Rectal smooth muscle tissue (tissue), 1 donor: ENCODE data around the gene TNKS1BP1.

Experiments used
- H3K27ac ChIP-seq: one replicate; pipeline ENCODE4 v1.7.0; 2013; ENCODE audit warnings: low read depth, low read length, inconsistent platforms
- H3K27me3 ChIP-seq: one replicate; pipeline ENCODE4 v1.7.0; 2013; ENCODE audit warnings: low read length; ENCODE audit not compliant: control insufficient read depth, insufficient read depth
- H3K36me3 ChIP-seq: one replicate; pipeline ENCODE4 v1.7.0; 2013; ENCODE audit warnings: low read length; ENCODE audit not compliant: control insufficient read depth, insufficient read depth
- H3K4me1 ChIP-seq: one replicate; pipeline ENCODE4 v1.7.0; 2013; ENCODE audit warnings: low read length; ENCODE audit not compliant: control insufficient read depth, insufficient read depth
- H3K4me3 ChIP-seq: one replicate; pipeline ENCODE4 v1.7.0; 2013; ENCODE audit warnings: low read length
- H3K9ac ChIP-seq: one replicate; pipeline ENCODE4 v1.7.0; 2013; ENCODE audit warnings: low read length

The TNKS1BP1 gene

GRCh38 chr11:57349491-57350274 lies 24.9 kb upstream of the TNKS1BP1 start:
- Histone ChIP-seq H3K36me3 (no peaks in the 10 kb centered on the region), H3K9ac (no peak overlapping the region), H3K27ac (no peak overlapping the region), H3K4me1 (no peaks in the 10 kb centered on the region), H3K27me3 (no peaks in the 10 kb centered on the region), H3K4me3 (no peak overlapping the region)

DNA sequence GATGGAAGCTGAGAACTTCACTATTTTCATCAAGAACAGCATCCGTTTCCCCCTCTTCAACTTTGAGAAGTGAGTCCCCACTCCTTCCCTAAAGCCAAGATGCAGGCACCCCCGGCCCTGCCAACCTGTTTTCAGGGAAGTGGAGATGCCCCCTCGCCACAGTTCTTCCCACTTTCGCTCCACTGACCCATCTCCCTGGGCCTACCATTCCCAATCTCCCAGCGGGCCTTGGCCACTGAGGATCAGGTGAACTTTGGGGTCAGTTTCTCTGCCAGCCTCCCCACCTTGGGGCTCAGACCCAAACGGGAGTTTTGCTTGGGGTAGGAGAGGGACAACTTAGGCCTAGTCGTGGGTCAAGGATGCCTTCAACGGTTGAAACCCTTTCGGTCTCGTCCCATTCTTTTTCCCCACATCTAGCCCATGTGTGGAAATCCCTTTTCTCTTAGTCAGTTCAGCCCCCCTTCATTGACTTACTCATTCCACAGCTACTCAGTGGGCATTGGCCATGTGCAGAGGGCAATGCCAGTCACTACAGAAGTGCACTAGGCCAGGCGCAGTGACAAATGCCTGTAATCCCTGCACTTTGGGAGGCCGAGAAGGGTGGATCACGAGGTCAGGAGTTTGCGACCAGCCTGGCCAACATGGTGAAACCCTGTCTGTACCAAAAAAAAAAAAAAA lies 24.0 kb upstream of the TNKS1BP1 start:
- Histone ChIP-seq H3K4me3 (no peak overlapping the region), H3K9ac (no peak overlapping the region), H3K27me3 (no peaks in the 10 kb centered on the region), H3K27ac (no peak overlapping the region), H3K4me1 (no peaks in the 10 kb centered on the region), H3K36me3 (no peaks in the 10 kb centered on the region)

- H3K36me3 ChIP-seq, result no peaks in the 10 kb centered on the region
These were observed 23.3 kb upstream of the TNKS1BP1 start for GRCh38 chr11:57348052-57348451.

GRCh38 chr11:57347336-57347735 lies 22.6 kb upstream of the TNKS1BP1 start:
- Histone ChIP-seq H3K4me1 (no peaks in the 10 kb centered on the region), H3K36me3 (no peaks in the 10 kb centered on the region), H3K4me3 (no peak overlapping the region), H3K9ac (no peak overlapping the region), H3K27me3 (no peaks in the 10 kb centered on the region), H3K27ac (no peak overlapping the region)

More at GRCh38 chr11:57348052-57348451, 23.3 kb upstream of the TNKS1BP1 start:
- Histone ChIP-seq H3K27me3 (no peaks in the 10 kb centered on the region), H3K9ac (no peak overlapping the region), H3K4me3 (no peak overlapping the region), H3K4me1 (no peaks in the 10 kb centered on the region), H3K27ac (no peak overlapping the region)

GRCh38 chr11:57345555-57346211 lies 20.9 kb upstream of the TNKS1BP1 start:
- H3K9ac ChIP-seq, result no peak overlapping the region
- no peak overlapping the region for H3K27ac ChIP-seq
- H3K4me3 ChIP-seq, result no peak overlapping the region
- no peaks in the 10 kb centered on the region for H3K27me3 ChIP-seq
- no peaks in the 10 kb centered on the region for H3K4me1 ChIP-seq
- no peaks in the 10 kb centered on the region for H3K36me3 ChIP-seq

GRCh38 chr11:57344826-57345225 lies 20.1 kb upstream of the TNKS1BP1 start:
- H3K27me3 ChIP-seq, result no peaks in the 10 kb centered on the region
- no peak overlapping the region for H3K27ac ChIP-seq
- H3K4me1 ChIP-seq, result no peaks in the 10 kb centered on the region
- H3K36me3 ChIP-seq, result no peaks in the 10 kb centered on the region
- H3K4me3 ChIP-seq, result no peak overlapping the region
- H3K9ac ChIP-seq, result no peak overlapping the region

DNA sequence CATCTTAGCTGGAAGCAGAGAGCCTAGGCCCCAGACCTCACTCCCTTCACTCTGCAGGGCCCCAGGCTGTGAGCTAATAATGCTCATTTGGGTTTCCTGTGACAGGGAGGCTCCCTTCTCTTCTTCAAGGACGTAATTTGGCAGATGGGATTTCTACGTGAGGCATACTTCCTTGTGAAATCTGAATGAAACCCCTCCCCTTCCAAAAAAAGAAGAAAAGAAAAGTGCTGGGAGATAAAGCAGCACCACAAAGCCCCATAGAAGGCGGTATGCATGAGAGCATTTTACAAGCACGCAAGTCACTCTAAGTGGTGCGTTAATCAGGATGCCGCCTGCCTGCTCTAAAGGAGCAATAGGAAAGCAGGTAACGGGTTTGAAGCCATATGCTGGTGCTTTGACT lies 19.1 kb upstream of the TNKS1BP1 start:
- no peak overlapping the region for H3K27ac ChIP-seq
- no peak overlapping the region for H3K4me3 ChIP-seq
- H3K4me1 ChIP-seq, result no peaks in the 10 kb centered on the region
- no peak overlapping the region for H3K9ac ChIP-seq
- H3K36me3 ChIP-seq, result no peaks in the 10 kb centered on the region
- no peaks in the 10 kb centered on the region for H3K27me3 ChIP-seq

DNA sequence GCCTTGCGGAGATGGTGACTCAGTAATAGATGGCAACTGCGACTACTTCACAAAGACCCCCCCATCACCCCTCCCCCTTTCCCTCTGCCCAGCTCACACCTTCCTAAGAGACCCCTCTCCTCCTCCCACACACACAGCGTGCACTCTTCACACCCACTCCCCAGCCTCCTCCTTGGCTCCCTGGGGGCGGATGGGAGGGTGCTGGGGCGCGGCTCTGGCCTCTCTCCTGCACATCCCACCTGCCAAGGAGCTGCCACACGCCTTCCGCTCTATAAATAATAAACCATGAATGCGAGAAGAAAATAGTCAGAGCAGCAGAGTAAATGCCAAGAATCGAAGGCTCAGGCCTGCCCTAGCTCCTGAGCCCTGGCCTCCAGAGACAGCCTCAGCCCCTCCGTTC lies 17.9 kb upstream of the TNKS1BP1 start:
- no peaks in the 10 kb centered on the region for H3K4me1 ChIP-seq
- no peak overlapping the region for H3K27ac ChIP-seq
- H3K36me3 ChIP-seq, result no peaks in the 10 kb centered on the region
- H3K27me3 ChIP-seq, result no peaks in the 10 kb centered on the region
- H3K4me3 ChIP-seq, result no peak overlapping the region
- no peak overlapping the region for H3K9ac ChIP-seq

DNA sequence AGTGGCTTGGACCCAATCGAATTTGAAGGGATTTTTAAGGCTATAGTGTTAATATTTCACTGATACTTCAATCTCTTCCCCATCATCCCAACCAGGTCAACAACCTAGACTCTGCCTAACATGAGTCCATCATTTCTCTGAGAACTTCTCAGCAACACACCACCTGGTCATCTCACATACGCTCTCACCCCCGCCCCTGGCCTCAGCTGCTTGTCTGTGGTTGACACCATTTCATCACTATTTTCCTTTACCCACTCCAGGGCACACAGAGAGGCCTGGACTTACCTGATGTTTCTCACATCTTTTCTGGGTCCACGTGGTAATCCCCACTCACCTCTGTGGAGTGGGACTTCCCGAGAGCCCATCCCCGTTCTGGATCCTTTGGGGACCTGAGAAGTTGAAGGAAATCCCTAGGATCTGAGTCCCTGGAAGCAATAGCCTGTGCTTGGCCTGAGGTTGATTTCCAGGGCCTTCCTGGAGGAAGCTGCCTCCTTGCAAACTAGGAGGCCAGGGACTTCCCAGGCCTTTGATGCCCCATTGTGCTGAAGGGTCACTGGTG lies 16.6 kb upstream of the TNKS1BP1 start:
- no peaks in the 10 kb centered on the region for H3K36me3 ChIP-seq
- H3K27ac ChIP-seq, result no peak overlapping the region
- no peak overlapping the region for H3K9ac ChIP-seq
- no peaks in the 10 kb centered on the region for H3K27me3 ChIP-seq
- no peak overlapping the region for H3K4me3 ChIP-seq
- peaks cover under 1% of the 10 kb centered on the region for H3K4me1 ChIP-seq

- Histone ChIP-seq H3K27me3 (no peaks in the 10 kb centered on the region), H3K4me3 (no peak overlapping the region), H3K27ac (no peak overlapping the region), H3K4me1 (peaks cover 3% of the 10 kb centered on the region), H3K9ac (no peak overlapping the region), H3K36me3 (no peaks in the 10 kb centered on the region)
These were observed 15.4 kb upstream of the TNKS1BP1 start for GRCh38 chr11:57340039-57340615.

DNA sequence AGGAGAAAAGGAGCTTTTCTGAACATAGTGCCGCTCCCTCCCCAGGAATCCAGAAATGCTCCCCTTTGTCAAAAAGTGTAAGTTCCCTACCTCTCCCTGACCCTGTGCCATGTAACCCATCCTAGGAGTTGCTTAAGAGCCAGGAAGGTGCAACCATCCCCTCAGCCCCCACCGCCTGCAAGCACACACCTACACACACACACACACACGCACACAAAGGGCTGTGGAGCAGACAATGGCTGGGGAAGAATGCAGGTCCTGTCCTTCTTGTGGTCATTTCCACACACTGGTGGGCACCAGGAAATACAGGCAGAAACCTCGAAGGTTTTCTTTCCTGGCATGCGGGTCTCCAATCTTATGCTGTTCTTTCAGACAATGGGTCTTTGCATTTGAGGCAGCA lies 14.6 kb upstream of the TNKS1BP1 start:
- H3K4me3 ChIP-seq, result no peak overlapping the region
- no peaks in the 10 kb centered on the region for H3K27me3 ChIP-seq
- H3K9ac ChIP-seq, result no peak overlapping the region
- H3K27ac ChIP-seq, result no peak overlapping the region
- peaks cover 7% of the 10 kb centered on the region for H3K4me1 ChIP-seq
- H3K36me3 ChIP-seq, result no peaks in the 10 kb centered on the region

DNA sequence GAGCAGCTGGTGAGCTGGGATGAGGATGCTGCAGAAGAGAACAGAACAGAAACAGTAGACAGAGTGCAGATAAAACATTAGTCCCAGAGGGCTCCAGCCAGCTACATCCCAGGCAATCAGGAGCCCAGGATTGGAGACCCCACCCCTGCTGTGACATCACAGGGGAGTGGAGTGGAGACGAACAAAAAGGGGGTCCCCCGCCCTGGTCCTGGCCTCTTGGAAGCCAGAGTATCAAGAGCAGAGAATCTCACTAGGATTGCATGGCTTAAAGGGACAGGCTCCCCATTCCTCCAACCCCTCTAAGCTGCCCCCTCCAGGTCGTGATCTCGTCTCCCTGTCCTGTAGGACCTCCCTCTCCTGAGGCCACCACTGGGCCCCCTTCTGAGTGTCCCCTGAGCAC lies 13.4 kb upstream of the TNKS1BP1 start, which contains the start of gene P2RX3:
Gene P2RX3, plus strand, starts transcription at position 211 of the 400 bp plus-strand sequence. CDS start 199 bp downstream, outside the sequence.
- Histone ChIP-seq H3K4me1 (peaks cover 7% of the 10 kb centered on the region), H3K4me3 (no peak within 1 kb of the TSS), H3K36me3 (peaks cover 2% of the 10 kb centered on the region), H3K27me3 (no peaks in the 10 kb centered on the region), H3K9ac (no peak within 1 kb of the TSS), H3K27ac (no peak within 1 kb of the TSS)
